ENCODE results near the gene TM9SF2. TPM values are rescaled to one million over a fixed set of nuclear protein-coding genes. Genes with fewer than 3 reads are reported as not detected.

TM9SF2 gene
- total RNA-seq, 4 donors from 2014 or later: 185 to 207 (median 200) TPM

GRCh38 chr13:99507986-99508385, 6.7 kb downstream of the TM9SF2 start:
- Histone ChIP-seq H3K36me3 (peaks cover 0 to 4% of the 10 kb centered on the region in 2 donors), H3K27ac (no peak overlapping the region), H3K4me3 (replicated peaks in 1 of 3) (no peak overlapping the region), H3K4me1 (peaks cover 31 to 39% of the 10 kb centered on the region in 2 donors), H3K27me3 (no peaks in the 10 kb centered on the region), H3K9me3 (no peaks in the 10 kb centered on the region)
- intact Hi-C loops (cut with DNase I): loop anchor here (10.0 kb wide), 1 partner anchor 97 kb away; the partner anchor contains the start of gene CLYBL
- DNase-seq: no peak
- TF ChIP-seq CTCF (IDR thresholded peaks at IDR 0.05): no peak
- no peak for TF ChIP-seq POLR2A (IDR thresholded peaks at IDR 0.05)

GRCh38 chr13:99509479-99509878, 8.2 kb downstream of the TM9SF2 start:
- no peak for TF ChIP-seq CTCF (IDR thresholded peaks at IDR 0.05)
- no peak for TF ChIP-seq POLR2A (IDR thresholded peaks at IDR 0.05)
- intact Hi-C loops (cut with DNase I): loop anchor here (10.0 kb wide), 1 partner anchor 95 kb away; the partner anchor contains the start of gene CLYBL
- no peak overlapping the region for H3K4me3 ChIP-seq (replicated peaks in 1 of 3)
- no peaks in the 10 kb centered on the region for H3K27me3 ChIP-seq
- H3K27ac ChIP-seq: no peak overlapping the region
- no peaks in the 10 kb centered on the region for H3K9me3 ChIP-seq
- H3K36me3 ChIP-seq: peaks cover 0 to 4% of the 10 kb centered on the region in 2 donors
- WGBS, 2 donors: 96 to 99% methylated on average over 4 of the region's 4 CpGs
- peaks cover 26 to 32% of the 10 kb centered on the region in 2 donors for H3K4me1 ChIP-seq
- DNase-seq: no peak

- H3K4me3 ChIP-seq (replicated peaks in 1 of 3): no peak overlapping the region
- H3K36me3 ChIP-seq: peaks cover 0 to 6% of the 10 kb centered on the region in 2 donors
- H3K27ac ChIP-seq: no peak overlapping the region
- H3K9me3 ChIP-seq: no peaks in the 10 kb centered on the region
- 80 to 93% methylated on average over 4 of the region's 4 CpGs for WGBS, 2 donors
- TF ChIP-seq CTCF (IDR thresholded peaks at IDR 0.05) (no peak), POLR2A (IDR thresholded peaks at IDR 0.05) (no peak)
- no peak for DNase-seq
- peaks cover 25 to 26% of the 10 kb centered on the region in 2 donors for H3K4me1 ChIP-seq
- no peaks in the 10 kb centered on the region for H3K27me3 ChIP-seq
- intact Hi-C loops (cut with DNase I): no loop called here
Measured at GRCh38 chr13:99514801-99515200, 13.5 kb downstream of the TM9SF2 start.

GRCh38 chr13:99516153-99516929, 15.1 kb downstream of the TM9SF2 start:
- Histone ChIP-seq H3K4me3 (replicated peaks in 1 of 3) (no peak overlapping the region), H3K36me3 (peaks cover 13 to 14% of the 10 kb centered on the region in 2 donors), H3K27ac (no peak overlapping the region), H3K9me3 (no peaks in the 10 kb centered on the region), H3K4me1 (peaks cover 25% of the 10 kb centered on the region in 2 donors), H3K27me3 (no peaks in the 10 kb centered on the region)
- no peak for DNase-seq
- intact Hi-C loops (cut with DNase I): no loop called here
- WGBS, 2 donors: 46 to 59% methylated on average over 5 of the region's 5 CpGs
- TF ChIP-seq POLR2A (IDR thresholded peaks at IDR 0.05) (no peak), CTCF (IDR thresholded peaks at IDR 0.05) (no peak)

- WGBS, 2 donors: 82 to 87% methylated on average over 2 of the region's 2 CpGs
- Histone ChIP-seq H3K9me3 (no peaks in the 10 kb centered on the region), H3K27ac (no peak overlapping the region), H3K36me3 (peaks cover 25 to 26% of the 10 kb centered on the region in 2 donors), H3K4me3 (replicated peaks in 1 of 3) (no peak overlapping the region), H3K27me3 (no peaks in the 10 kb centered on the region), H3K4me1 (peaks cover 13 to 16% of the 10 kb centered on the region in 2 donors)
- TF ChIP-seq CTCF (IDR thresholded peaks at IDR 0.05): no peak
- TF ChIP-seq POLR2A (IDR thresholded peaks at IDR 0.05): no peak
- DNase-seq: no peak
- intact Hi-C loops (cut with DNase I): no loop called here
Measured at GRCh38 chr13:99517577-99517976, 16.3 kb downstream of the TM9SF2 start.

All from thyroid gland (tissue), 4 donors.